Right renal pelvis (tissue), 4 donors: ENCODE data around the gene ING5. TPM values are rescaled to one million over a fixed set of nuclear protein-coding genes. Genes with fewer than 3 reads are reported as not detected.

Experiments used
- DNase-seq, 4 donors: peaks; one replicate each; pipeline ENCODE4 v3.0.0-alpha.2; 2013; ENCODE audit warnings: low read depth in 4 of 4, low spot score in 3 of 4, missing footprints in 1 of 4
- polyA plus RNA-seq, 4 donors: library from polyadenylated mRNA; unstranded; fragments of 120-200 nt; gene quantifications; one replicate each; pipeline ENCODE4 v1.2.1, GENCODE V29; 2013; ENCODE audit not compliant: insufficient read length in 4 of 4

ING5 gene
- polyA plus RNA-seq, 4 donors = 35.4 to 43.6 (median 42.3) TPM

DNA sequence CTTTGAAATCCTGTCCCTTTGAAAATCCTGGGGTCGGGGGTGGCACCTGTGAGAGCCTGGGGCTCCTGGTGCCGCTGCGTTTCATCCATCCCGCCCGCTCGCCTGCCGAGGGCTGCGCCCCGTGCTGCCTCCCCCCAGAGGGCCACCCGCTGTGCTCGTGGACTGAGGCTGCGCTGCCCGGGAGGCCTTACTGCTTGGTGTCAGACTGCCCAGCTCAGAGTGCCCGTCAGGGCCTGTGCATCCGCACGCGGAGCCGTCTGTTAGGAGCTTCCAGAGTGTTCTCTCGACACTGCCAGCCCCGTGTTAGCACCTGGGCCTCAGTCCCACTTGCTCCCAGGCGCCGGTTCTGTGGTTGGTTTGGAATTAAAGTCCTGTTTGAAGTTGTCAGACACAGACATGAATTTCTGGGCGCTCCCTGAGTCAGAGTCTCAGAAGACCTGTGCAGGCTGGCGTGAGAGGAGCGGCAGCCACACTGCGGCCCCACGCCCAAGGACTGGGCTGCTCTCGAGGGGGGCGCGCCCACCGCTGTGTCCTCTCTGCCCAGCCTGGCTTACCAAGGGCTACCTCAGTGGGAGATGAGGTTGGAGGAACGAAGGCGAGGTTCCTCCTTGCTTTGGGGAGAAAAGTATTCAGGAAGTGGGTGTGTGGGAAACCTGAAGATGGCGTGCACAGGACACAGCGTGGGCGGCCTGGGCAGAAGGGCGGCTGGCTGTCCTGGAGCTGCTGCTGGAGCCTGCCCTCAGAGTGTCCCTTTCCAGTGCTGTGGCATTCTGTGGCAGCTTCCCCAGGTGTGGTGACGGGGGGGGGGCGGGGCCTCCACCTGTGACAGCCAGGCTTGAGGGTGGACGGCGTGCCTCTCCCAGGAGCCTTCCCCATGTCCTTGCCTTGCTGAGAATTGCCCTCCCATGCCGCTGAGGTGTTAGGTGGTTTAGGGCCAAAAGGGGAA lies 29.3 kb upstream of the ING5 start:
- DNase-seq = no peak

DNA sequence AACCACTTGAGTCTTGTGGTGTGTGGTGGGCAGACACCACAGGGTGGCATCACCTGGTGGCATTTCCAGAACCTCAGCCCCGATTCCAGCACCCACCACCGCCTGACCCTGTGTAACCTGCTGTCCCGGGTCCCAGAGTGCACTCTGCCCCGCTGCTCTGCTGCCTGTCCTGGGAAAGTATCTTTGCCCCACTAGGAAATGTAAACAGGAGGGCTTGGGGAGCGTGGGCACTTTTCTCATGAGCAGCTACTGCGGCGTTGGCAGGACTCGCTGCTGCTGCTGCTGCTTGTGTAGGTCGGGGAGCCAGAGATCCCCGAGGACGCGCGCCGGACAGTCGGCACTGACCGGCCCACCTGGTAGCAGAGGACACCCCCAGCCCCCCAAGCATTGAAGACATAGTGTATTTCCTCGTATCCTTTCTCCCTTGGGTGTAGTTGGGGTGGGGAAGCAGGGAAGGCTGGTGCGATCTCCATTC lies 28.6 kb upstream of the ING5 start:
- DNase-seq = no peak

DNA sequence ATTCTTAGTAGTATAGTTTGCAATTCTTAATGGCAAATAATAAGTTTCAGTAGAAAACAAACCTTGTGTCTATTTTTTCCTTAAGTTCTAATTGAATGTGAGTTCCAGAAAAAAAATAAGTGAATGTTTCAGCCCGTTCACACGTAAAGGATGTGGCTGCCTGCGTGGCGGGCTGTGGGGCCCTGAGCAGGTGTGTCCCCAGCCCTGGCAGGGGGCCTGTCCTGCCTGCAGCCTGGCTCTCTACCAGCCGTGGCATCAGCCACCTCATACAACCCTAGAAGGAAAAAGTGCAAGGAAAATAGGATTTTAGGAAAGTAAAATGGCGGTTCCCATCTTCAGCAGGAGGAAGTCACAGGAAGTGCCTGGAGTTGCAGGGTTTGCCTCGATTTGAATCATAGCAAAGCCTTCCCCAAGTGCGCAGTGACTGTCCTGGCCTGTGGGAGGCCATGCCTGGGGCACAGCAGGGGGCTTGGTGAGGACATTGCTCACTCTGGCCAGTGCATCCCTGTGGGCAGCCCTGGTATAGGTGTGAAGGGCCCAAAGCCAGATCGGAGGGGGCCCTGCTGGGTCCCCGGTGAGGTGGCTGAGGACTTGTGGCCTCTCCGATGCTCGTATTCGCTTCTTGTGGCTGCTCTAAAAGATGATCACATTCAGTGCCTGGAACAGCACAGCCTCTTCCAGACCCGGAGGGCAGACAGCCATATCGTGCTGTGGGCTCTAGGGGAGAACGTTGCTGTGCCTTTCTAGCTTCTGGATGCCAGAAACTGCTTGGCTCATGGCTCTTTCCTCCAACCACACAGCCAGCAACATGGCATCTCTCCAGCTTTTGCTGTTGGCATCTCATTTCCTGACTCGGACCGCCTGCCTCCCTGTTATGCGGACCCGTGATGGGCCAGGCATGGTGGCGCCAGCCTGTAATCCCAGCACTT lies 27.8 kb upstream of the ING5 start:
- DNase-seq = no peak

DNA sequence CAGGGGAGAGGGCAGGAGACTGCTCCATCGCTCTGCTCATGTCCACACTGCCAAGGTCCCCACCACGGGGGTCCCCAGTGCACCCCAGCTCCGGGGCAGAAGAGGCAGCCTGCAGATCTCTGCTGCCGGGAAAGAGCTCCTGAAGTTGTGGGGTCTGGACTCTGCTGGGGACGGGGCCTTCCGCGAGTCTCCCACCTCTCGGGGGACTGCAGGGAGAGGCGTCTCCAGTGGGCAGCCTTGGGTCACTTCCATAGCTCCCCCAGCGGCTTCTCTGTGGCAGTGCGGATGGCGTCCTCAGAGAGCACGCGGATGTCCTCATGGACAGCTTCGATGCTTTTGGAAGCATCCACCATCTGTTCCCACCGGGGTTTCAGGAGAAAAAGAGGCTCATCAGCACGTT lies 26.0 kb upstream of the ING5 start:
- no peak for DNase-seq

DNA sequence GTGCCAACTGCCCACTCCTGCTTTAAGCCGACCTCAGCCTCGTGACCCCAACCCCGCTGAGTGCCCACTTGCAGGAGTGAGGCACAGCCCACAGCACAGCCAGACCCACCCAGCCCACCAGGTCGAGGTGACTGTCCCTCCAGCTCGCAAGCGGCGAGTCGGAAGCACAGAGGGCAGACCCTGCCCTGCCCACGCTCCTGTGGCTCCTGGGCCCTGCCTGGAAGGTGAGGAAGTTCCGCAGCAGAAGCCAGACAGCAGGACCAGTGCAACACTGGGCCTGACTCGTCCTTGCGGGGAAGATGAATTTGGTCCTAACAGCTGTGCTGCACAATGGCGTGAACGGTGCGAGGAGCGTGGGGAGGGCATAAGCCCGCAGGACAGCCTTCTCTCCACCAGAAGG lies 25.2 kb upstream of the ING5 start:
- no peak for DNase-seq

DNA sequence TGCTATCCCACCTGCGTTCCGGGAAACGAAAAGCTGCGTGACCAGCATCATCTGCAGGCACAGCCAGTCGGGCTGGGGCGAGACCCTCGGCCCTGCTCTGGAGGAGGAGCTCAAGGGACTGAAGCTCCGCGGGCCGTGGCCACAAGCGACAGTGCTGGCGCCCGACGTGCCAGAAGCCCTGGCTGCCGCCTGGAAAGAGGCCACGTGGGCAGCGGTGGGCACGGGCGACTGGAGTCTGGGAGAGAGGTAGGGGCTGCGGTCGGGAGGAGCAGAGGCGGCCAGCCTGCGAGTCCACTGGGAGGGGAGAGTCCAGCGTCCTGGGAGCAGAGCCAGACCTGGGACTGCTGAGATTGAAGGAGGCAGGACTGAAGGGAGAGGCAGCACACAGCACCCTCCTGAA lies 24.4 kb upstream of the ING5 start:
- DNase-seq = no peak

DNA sequence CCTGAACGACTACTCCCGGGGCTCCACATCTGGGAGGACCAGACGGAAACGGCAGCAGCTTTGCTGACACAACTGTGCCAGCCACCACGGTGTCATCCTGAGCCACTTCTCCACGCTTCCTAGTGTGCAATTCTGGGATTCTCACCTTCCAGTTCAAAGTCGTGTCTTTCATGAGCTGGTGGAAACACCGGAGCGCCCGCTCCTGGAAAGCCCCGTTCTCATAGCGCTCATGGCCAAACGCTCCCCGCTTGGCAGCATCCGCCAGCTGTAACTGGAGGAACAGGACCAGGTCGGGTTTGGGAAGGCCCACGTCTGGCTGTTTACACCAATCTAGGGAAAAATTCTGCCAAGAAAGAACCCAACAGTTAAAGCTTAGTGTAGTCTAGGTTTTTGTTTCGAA lies 23.5 kb upstream of the ING5 start:
- DNase-seq = no peak

DNA sequence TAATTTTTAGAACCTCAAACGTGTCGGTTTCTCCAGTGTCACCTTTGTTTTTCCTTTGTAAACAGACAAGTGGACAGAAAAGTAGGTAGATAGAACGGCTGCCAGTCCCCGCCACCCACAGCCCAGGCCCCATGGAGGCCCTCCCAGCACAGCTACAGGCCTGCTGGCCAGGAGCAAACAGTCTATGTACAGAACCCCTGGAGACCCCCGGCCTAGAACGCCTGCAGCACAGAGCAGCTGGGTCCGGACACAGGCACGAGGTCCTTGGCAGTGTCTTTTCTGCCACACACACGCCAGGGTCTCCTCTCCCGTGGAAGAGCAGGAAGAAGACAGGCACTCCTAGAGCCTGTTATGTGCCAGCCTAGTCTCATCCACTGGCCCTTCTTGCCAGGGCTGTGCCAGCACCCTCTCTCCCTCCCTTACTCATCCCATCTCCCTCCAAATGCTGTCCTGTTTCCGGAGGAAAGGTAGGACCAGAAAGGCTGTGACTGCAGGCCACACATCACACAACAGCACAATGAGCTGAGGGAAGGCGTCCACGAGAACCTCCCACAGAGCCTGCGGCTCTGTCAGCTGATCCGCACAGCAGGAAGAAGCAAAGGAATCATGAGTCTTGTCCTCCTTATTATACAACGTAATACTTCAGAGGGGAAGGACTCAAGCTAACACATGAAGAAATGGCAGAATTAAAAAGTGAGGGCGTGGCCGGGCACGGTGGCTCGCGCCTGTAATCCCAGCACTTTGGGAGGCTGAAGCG lies 22.9 kb upstream of the ING5 start:
- no peak for DNase-seq

DNA sequence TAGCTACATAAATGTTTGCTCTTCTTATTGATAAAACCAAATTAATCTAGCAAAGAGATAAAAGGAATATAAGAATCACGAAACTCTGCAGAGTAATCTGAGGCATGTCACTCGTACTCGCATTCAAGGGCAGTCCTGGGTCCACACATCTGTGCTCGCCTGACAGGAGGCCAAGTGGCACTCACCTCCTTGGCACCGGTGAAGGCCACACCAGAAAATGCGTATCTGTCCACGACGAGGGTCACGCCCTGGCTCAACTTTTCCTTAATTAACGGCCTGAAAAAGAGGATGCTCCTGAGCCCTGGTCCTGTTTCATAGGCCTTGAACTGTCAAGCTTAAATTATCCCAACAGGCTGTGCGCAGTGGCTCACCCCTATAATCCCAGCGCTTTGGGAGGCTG lies 21.8 kb upstream of the ING5 start:
- no peak for DNase-seq

DNA sequence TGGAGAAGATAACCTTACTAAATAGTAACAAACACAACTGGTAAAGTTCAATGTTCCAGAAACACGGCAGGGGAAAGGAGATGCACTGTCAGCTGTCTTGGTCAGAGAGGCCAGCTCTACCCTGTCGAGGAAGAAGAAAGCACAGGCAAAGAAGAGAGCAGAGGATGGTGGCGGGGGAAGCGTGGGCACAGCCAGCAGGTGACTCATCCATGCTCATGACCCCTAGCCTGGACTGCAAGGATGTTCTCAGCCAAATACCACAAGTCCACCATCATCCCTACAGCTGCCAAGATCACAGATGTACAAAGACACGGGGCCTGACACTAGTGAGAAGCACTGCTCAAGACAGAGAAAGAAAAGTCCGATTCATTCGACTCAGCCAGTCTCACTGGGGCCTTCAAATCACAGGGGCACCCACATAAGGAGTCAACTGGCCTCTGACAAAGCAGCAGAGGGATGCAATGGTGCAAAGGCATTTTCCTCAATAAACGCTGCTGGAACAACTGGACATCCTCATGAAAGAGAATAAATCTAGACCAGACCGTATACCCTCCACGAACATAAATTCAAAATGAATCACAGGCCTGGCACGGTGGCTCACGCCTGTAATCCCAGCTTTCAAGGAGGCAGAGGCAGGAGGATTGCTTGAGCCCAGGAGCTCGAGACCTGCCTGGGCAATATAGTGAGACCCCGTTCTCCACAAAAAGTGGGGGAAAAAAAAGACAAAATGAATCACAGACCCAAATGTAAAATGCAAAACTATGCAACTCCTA lies 20.8 kb upstream of the ING5 start:
- no peak for DNase-seq

DNA sequence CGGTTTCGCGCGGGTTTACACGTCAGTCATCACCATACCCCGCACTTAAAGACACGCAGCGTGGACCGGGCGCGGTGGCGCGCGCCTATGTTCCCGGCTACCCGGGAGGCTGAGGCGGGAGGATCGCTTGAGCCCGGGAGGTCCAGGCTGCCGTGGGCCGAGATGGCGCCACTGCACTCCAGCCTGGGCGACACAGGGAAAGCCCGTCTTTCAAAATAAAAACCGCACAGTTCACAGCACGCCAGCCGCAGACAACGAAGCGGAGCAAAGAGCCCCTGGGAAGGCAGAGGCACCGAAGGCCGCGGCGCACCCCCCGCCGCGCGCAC lies 15.6 kb upstream of the ING5 start:
- DNase-seq = no peak

DNA sequence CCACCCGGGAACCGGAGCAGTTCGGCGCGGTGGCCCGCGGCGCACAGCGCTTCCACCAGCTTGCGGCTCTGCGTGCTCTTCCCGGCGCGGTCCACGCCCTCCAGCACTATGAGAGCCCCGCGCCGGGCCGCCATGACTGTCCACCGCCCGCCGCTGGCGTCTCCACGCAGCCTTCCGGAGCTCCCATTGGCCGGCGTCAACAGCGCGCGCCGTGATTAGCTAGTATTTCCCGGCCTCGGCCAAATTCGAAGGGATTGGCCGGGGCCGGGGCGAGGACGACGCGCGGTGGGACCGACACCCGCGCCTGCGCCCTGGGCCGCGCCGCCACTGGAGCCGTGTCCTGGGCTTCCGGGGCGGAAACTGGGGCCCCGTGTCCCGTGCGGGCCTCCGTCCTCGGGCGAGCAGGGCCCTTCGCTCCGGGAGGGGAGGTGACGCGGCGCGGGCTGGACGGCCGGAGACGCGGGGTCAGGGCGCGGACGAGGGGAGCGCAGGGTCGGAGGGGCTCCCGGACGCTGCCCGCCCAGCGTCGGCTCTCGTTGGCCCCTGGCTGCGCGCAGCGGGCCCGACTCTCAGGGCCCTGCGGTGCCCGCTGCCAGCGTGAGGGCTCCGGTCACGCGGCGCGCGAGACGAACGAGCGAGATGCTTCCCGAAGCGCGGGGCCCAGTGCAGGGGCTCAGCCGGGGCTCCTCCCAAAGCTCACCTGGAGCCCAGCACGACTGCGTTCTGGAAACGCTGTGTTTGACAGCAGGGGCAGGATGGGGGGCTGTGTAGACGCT lies 15.0 kb upstream of the ING5 start, which contains the start of gene DTYMK:
TSS of gene DTYMK (minus strand) at position 166 of the 776 bp plus-strand sequence. CDS start at position 134, 32 bp downstream.
- peak; percentile 89 to 94 (median 91) for DNase-seq

DNA sequence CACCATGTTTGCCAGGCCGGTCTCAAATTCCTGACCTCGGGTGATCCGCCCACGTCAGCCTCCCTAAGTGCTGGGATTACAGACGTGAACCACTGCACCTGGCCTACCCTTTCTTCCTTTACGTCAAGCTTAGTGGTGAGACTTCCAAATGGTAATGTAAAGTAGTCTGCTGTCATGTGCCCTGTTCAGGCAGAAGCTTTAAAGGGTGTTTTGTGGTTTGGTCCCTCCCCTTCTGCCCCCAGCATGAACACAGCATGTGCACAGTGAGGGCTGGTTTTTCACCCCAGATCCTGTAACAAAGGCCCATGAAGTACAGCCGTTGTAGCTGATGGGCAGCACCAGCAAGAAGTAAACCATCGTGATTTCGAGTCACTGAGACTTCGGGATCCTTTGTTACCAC lies 12.5 kb upstream of the ING5 start:
- DNase-seq = no peak

DNA sequence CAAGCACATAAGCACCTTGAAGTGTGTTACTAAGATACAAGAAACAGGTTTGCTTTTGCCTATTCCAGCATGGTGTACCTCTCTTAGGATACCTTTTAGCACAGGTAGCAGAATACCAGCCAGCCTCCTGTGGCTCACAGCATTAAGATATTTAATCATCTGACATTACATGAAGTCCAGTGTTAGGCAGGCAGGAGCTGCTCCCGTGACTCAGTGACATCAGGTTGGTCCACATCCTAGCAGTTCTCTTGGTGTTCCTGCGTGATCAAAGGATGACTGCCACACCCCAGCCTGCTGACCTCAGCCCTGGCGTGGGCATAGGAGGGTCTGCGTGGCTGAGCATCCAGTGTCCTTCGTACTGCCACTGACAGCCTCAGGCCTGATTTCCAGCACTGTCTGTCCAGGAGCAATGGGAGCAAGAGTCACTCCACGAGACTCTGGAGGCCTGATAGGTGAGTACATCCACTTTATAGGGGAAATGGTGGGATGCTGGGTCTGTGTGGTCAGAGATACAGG lies 11.6 kb upstream of the ING5 start:
- DNase-seq = no peak

DNA sequence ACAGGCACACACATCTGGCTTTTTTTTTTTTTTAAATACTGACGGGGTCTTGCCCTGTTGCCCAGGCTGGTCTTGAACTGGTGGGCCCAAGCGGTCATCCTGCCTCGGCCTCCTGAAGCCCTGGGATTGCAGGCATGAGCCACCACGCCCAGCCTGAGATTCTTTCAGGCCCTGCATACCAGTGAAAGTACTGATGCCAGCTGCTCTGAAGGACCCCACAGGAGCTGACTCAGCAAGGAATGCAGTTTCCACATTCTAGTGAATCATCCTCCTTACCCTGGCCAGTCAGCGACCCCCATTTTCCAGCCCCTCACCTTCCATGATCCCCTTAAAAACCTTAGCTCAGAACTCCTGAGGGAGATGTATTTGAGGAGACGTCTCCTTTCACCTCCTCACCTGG lies 9.4 kb upstream of the ING5 start:
- no peak for DNase-seq

DNA sequence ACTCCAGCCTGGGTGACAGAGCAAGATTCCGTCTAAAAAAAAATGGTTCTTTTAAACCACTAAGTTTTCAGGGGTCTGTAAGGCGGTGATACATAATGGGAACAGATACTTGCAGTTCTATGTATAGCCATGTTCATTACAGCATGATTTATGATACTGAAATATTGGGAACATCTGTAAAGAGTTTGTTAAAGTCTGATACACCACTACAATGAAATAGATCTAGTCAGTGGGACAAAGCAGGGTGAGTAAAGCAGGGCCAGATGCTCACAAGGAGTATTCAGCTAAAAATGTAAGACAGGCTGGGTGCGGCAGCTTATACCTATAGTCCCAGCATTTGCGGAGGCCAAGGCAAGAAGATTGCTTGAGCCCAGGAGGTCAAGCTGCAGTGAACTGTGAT lies 6.2 kb upstream of the ING5 start:
- DNase-seq = no peak

DNA sequence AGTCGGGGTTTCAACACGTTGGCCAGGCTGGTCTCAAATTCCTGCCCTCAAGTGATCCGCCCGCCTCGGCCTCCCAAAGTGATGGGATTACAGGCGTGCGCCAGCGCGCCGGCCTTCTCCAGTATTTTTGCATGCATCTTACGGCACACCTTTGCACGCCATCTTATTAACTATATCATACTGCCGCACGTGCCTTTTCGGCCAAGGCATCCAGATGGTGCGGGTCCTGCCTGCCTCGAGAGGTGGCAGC lies 765 bp upstream of the ING5 start:
- no peak for DNase-seq

DNA sequence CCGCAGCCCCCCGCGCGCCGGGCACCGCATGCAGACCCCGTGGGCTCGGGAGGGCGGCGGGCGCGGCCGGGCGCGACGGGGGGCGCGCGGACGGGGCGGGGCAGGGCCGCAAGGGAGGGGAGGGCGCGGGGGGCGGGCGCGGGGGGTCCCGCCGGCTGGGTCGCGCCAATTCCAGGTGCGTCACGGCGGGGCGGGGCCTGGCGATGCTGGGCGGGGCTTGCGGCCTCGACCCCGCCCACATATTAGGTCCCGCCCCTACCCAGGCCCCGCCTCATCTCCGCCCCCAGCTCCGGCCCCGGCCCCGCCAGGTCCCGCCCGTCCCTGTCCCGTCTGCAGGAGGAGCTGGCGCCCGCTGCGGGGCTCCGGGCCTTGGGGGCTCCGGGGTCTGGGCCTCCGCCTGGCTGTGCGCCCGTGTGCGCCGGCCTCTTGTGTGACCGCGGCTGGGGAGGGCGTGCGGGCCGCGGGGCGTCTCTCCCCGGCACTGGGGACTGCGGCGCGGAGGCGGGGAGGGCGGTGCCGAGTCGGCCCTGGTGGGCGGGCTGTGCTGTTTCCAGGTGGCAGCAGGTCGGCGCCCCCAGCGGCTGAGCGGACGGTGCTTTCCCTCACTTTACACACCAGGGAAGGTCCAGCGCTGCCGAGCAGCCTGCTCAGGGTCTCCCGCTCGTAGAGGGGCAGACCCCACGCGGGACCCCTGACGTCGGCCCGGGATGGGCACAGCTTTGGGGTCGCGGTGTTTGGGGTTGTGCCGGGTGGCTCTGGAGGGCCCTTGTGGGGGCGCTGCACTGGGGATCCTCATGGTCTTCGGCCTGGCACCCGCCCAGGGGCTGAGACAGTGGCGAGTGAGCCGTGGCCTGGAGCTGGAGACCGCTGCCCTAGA lies 554 bp downstream of the ING5 start:
- peak; percentile 58 to 77 (median 73) for DNase-seq
